K562 (cell line): ENCODE data around the gene STOM. TPM values are rescaled to one million over a fixed set of nuclear protein-coding genes. Genes with fewer than 3 reads are reported as not detected.

Experiments used
- ATAC-seq: fragments of 200-7000 bp; cut with Tn5 transposase; 3 replicates; pipeline ENCODE4 v1.9.1; 2020; ENCODE audit warnings: moderate library complexity
- BruUV-seq: library from RNA; stranded (reverse); fragments of 400-500 nt; replicated peaks from 2 replicates; lab custom pipeline; 2021; lab: Mats Ljungman, UMichigan
- CTCF ChIA-PET: fragments of 300-600 bp; formaldehyde crosslinking; extraction: SDS; loops from one replicate; lab custom pipeline; 2021; ENCODE audit warnings: low intra/inter-chr PET ratio; lab: Yijun Ruan, JAX
- POLR2A ChIA-PET: fragments of 300-600, 350-650 bp; sonication (Branson Sonifier 250); formaldehyde crosslinking; extraction: SDS; loops from one replicate; lab custom pipeline; 2021; ENCODE audit warnings: antibody characterized with exemption, inconsistent platforms; lab: Yijun Ruan, JAX
- DNase-seq, 4 experiments: peaks; one replicate each; pipeline versions ENCODE4 v3.0.0 to v3.0.0-alpha.2; 2011 to 2018; ENCODE audit warnings: low spot score in 3 of 4, mixed read lengths in 3 of 4; ENCODE audit errors: extremely low read depth in 1 of 4
- FAIRE-seq: peaks from 2 replicates; lab custom pipeline; 2011; peaks lifted over from hg19 to GRCh38; lab: Jason Lieb, UNC
- H2AFZ ChIP-seq: 2 replicates; pipeline ENCODE4 v1.6.0; 2011; ENCODE audit warnings: low read depth, low read length, control low read depth, inconsistent platforms
- H3K27ac ChIP-seq: fragments of 200-600 bp; 3 replicates; pipeline ENCODE4 v1.8.0; 2011; ENCODE audit warnings: low read depth, mild to moderate bottlenecking, control low read depth, inconsistent platforms, low read length, moderate library complexity, mixed read lengths; ENCODE audit errors: extremely low read depth
- H3K27me3 ChIP-seq, 2 experiments: fragments of 300-600 bp in 1 of 2; 2 replicates in 1 of 2; 3 replicates in 1 of 2; pipeline versions ENCODE4 v1.6.0 to v1.8.0; 2011; ENCODE audit warnings: inconsistent platforms in 2 of 2, low read length in 2 of 2, mild to moderate bottlenecking in 1 of 2, mixed read lengths in 1 of 2, moderate library complexity in 1 of 2; ENCODE audit not compliant: control insufficient read depth in 2 of 2, insufficient read depth in 2 of 2
- H3K36me3 ChIP-seq: fragments of 300-600 bp; 3 replicates; pipeline ENCODE4 v1.8.0; 2011; ENCODE audit warnings: mild to moderate bottlenecking, low read length, inconsistent platforms; ENCODE audit not compliant: control insufficient read depth, insufficient read depth
- H3K4me1 ChIP-seq, 2 experiments: fragments of 200-600 bp in 1 of 2; replicated peaks in 1 of 2; 2 replicates in 1 of 2; 3 replicates in 1 of 2; pipeline versions ENCODE4 v1.5.1 to v1.8.0; 2011; ENCODE audit warnings: inconsistent platforms in 2 of 2, low read length in 2 of 2, mild to moderate bottlenecking in 1 of 2, mixed read lengths in 1 of 2, moderate library complexity in 1 of 2; ENCODE audit not compliant: control insufficient read depth in 2 of 2, insufficient read depth in 2 of 2
- H3K4me2 ChIP-seq: 2 replicates; pipeline ENCODE4 v1.6.1; 2011; ENCODE audit warnings: low read length, control low read depth, inconsistent platforms, mixed read lengths; ENCODE audit not compliant: insufficient read depth
- H3K4me3 ChIP-seq: fragments of 200-600 bp; sonication (generic), shearing (Covaris generic); 2 replicates; pipeline ENCODE4 v1.5.1; 2016; ENCODE audit warnings: control low read depth, inconsistent platforms
- H3K79me2 ChIP-seq: fragments of 200-600 bp; 3 replicates; pipeline ENCODE4 v1.8.0; 2011; ENCODE audit warnings: low read length, inconsistent platforms; ENCODE audit not compliant: control insufficient read depth, insufficient read depth
- H3K9ac ChIP-seq, 2 experiments: 2 replicates each; pipeline versions ENCODE4 v1.6.0 to v1.6.1; 2011; ENCODE audit warnings: low read depth in 2 of 2, low read length in 2 of 2, control low read depth in 1 of 2, inconsistent platforms in 1 of 2, mild to moderate bottlenecking in 1 of 2, mixed read lengths in 1 of 2; ENCODE audit not compliant: insufficient read depth in 1 of 2
- H3K9me1 ChIP-seq: one replicate; pipeline ENCODE4 v1.6.0; 2011; ENCODE audit warnings: inconsistent platforms, mild to moderate bottlenecking, low read length, moderate library complexity; ENCODE audit not compliant: control insufficient read depth, insufficient read depth
- H3K9me3 ChIP-seq: replicated peaks from 2 replicates; pipeline ENCODE4 v1.5.1; 2011; ENCODE audit warnings: low read depth, low read length, inconsistent platforms; ENCODE audit not compliant: control insufficient read depth, insufficient read depth
- H4K20me1 ChIP-seq: replicated peaks from 2 replicates; pipeline ENCODE4 v1.6.1; 2011; ENCODE audit warnings: low read length, inconsistent platforms, mixed read lengths; ENCODE audit not compliant: control insufficient read depth, insufficient read depth
- CREB1 ChIP-seq, 2 experiments: sonication (generic) in 1 of 2; formaldehyde crosslinking in 1 of 2; IDR thresholded peaks; 2 replicates each; pipeline versions ENCODE4 v1.6.1 to v1.8.0; 2012 to 2022; ENCODE audit warnings: inconsistent platforms in 1 of 2, mild to moderate bottlenecking in 1 of 2, missing genetic modification reagents in 1 of 2, moderate library complexity in 1 of 2
- CTCF ChIP-seq, 3 experiments: IDR thresholded peaks in 2 of 3; conservative IDR thresholded peaks in 1 of 3; 2 replicates each; pipeline ENCODE4 v1.5.1; 2011 to 2012; ENCODE audit warnings: low read length in 3 of 3, mild to moderate bottlenecking in 3 of 3, control low read depth in 2 of 3, improper control_type of control experiment in 1 of 3, inconsistent platforms in 1 of 3, low read depth in 1 of 3, mixed read lengths in 1 of 3, moderate library complexity in 1 of 3; ENCODE audit not compliant: insufficient read depth in 2 of 3
- EWSR1 ChIP-seq: fragments of 450-650 bp; IDR thresholded peaks from 2 replicates; pipeline ENCODE4 v1.6.1; 2018; ENCODE audit warnings: borderline replicate concordance, mild to moderate bottlenecking, low read depth, moderate library complexity; ENCODE audit not compliant: partially characterized antibody
- GABPB2 ChIP-seq: fragments of 250-450 bp; sonication (Bioruptor Pico); conservative IDR thresholded peaks from 2 replicates; pipeline ENCODE4 v1.5.1; 2021; ENCODE audit warnings: mild to moderate bottlenecking
- HDAC1 ChIP-seq, 2 experiments: fragments of 450-650 bp; IDR thresholded peaks; 2 replicates each; pipeline ENCODE4 v1.6.1; 2016 to 2017; ENCODE audit warnings: inconsistent platforms in 1 of 2, mild to moderate bottlenecking in 1 of 2, moderate library complexity in 1 of 2
- HMBOX1 ChIP-seq: sonication (generic); IDR thresholded peaks from 2 replicates; pipeline ENCODE4 v1.6.1; 2016
- KDM1A ChIP-seq, 2 experiments: fragments of 450-650 bp; IDR thresholded peaks; 2 replicates each; pipeline ENCODE4 v1.6.1; 2016; ENCODE audit warnings: mild to moderate bottlenecking in 2 of 2
- MTA2 ChIP-seq: fragments of 450-650 bp; IDR thresholded peaks from 2 replicates; pipeline ENCODE4 v1.6.1; 2016; ENCODE audit warnings: low read depth
- NCOA1 ChIP-seq: fragments of 450-650 bp; IDR thresholded peaks from 2 replicates; pipeline ENCODE4 v1.6.1; 2016; ENCODE audit warnings: low read depth
- NFIX ChIP-seq: fragments of 250-450 bp; sonication (Bioruptor Pico); IDR thresholded peaks from 2 replicates; pipeline ENCODE4 v1.4.0; 2020; ENCODE audit warnings: low read depth, mild to moderate bottlenecking, moderate library complexity
- RBBP5 ChIP-seq: fragments of 200-600 bp; sonication (generic); IDR thresholded peaks from 2 replicates; pipeline ENCODE4 v1.6.1; 2012; ENCODE audit warnings: borderline replicate concordance, mild to moderate bottlenecking, low read length, control low read depth, inconsistent platforms; ENCODE audit not compliant: insufficient read depth, poor library complexity, severe bottlenecking
- SMAD4 ChIP-seq: fragments of 250-450 bp; sonication (Bioruptor Pico); conservative IDR thresholded peaks from 2 replicates; pipeline ENCODE4 v1.8.0; 2021; ENCODE audit warnings: inconsistent platforms, mild to moderate bottlenecking, moderate library complexity
- TEAD4 ChIP-seq, 2 experiments: sonication (generic) in 1 of 2; formaldehyde crosslinking in 1 of 2; IDR thresholded peaks; 2 replicates each; pipeline versions ENCODE4 v1.6.1 to v1.8.0; 2012 to 2022; ENCODE audit warnings: borderline replicate concordance in 1 of 2, inconsistent platforms in 1 of 2, low read length in 1 of 2, mild to moderate bottlenecking in 1 of 2, missing genetic modification reagents in 1 of 2
- TRIM24 ChIP-seq, 2 experiments: fragments of 450-650 bp; IDR thresholded peaks; 2 replicates each; pipeline ENCODE4 v1.6.1; 2016
- WHSC1 ChIP-seq: IDR thresholded peaks from one replicate; pipeline ENCODE4 v1.6.1; 2012; ENCODE audit warnings: low read length, control low read depth, inconsistent platforms
- ZNF75A ChIP-seq: fragments of 450-650 bp; formaldehyde crosslinking; IDR thresholded peaks from 2 replicates; pipeline ENCODE4 v1.4.0; 2020; ENCODE audit warnings: mild to moderate bottlenecking
- ZNF778 ChIP-seq: fragments of 450-650 bp; formaldehyde crosslinking; IDR thresholded peaks from 2 replicates; pipeline ENCODE4 v1.4.0; 2020; ENCODE audit warnings: mild to moderate bottlenecking, moderate library complexity
- WGBS: fragments of 100-300 bp; shearing (Covaris generic); methylation state at CpG from one replicate; pipeline ENCODE4 v1.1.6; 2016; ENCODE audit warnings: low coverage, mixed read lengths; ENCODE audit not compliant: insufficient coverage; ENCODE audit errors: missing lambda C conversion rate; 5-methylcytosine and 5-hydroxymethylcytosine counted together
- in situ Hi-C: fragments of 300-500 bp; cut with MboI; formaldehyde crosslinking; loops from 4 replicates; pipeline ENCODE4 v1.15.0; 2018; ENCODE audit warnings: inconsistent platforms, mixed read lengths
- intact Hi-C: fragments of 100-400 bp; cut with micrococcal nuclease; formaldehyde crosslinking; loops from 2 replicates; pipeline ENCODE4 v1.14.2; 2022
- polyA plus RNA-seq, 8 experiments: library from polyadenylated mRNA; depleted of rRNA in 4 of 8; stranded (reverse) in 5 of 8; unstranded in 3 of 8; fragments of >200 nt; fragmentation: Nextera tagmentation in 2 of 8; fragmentation: Illumina TruSeq in 1 of 8; extraction: Ambion mirVana in 2 of 8; extraction: Trizol in 1 of 8; gene quantifications; 2 replicates each; pipeline versions ENCODE4 v1.2.1 to v1.2.3, GENCODE V29; 2011 to 2014; ENCODE audit warnings: inconsistent platforms in 1 of 8, missing spikeins in 1 of 8
- total RNA-seq, 7 experiments: library from RNA; depleted of rRNA in 6 of 7; stranded (reverse); fragments of >200 nt in 6 of 7; fragmentation: Illumina TruSeq in 2 of 7; extraction: Trizol in 2 of 7; gene quantifications; 2 replicates each; pipeline versions ENCODE4 v1.2.1 to v1.2.3, GENCODE V29; 2011 to 2021; ENCODE audit warnings: low replicate concordance in 1 of 7

Gene STOM
- total and polyA plus RNA-seq, 9 of the 15 experiments (the other 6 are each of a cell fraction or from before 2014, with no cell fraction given), result 23.2 to 140 (median 43.9) TPM

GRCh38 chr9:121376214-121376830 is 6.3 kb upstream of the STOM start (continued):
- TF ChIP-seq CTCF (IDR thresholded peaks at IDR 0.05 in 2 of 3, conservative IDR thresholded peaks at IDR 0.05 in 1 of 3; ENCODE audit: insufficient read depth in 2 of 3, low read depth in 1 of 3, low read length in 3 of 3), result peak in 2 of 3 experiments; percentile 11 to 33; a peak in 3 of 6 replicates

- 5% methylated on average over 5 of the region's 5 CpGs for WGBS
- intact Hi-C loops (no loop called here), in situ Hi-C loops (no loop called here)
- H3K4me3 ChIP-seq, result no peak overlapping the region
- ATAC-seq (no peak), FAIRE-seq (peak; percentile 74), DNase-seq (peak; percentile 40 to 74 (median 44))
- H2AFZ ChIP-seq, result peak overlapping the region; percentile 70
- no peaks in the 10 kb centered on the region for H3K27me3 ChIP-seq
- H3K4me1 ChIP-seq, result peaks cover 14 to 30% of the 10 kb centered on the region in 2 experiments
- no TSS peak for BruUV-seq
- ChIA-PET POLR2A (interaction anchor here (0.7 to 3.4 kb wide), 5 partner anchors 8 to 164 kb away, joined by 3 to 20 read pairs (median 3); no protein-coding TSS in a partner anchor), CTCF (no interaction called here)
- H3K4me2 ChIP-seq, result peak overlapping the region; percentile 93
- peaks cover 23% of the 10 kb centered on the region for H3K36me3 ChIP-seq
- peak overlapping the region in 1 of 2 experiments; percentile 62; a peak in 2 of 4 replicates for H3K9ac ChIP-seq
- peak overlapping the region; percentile 99 for H3K27ac ChIP-seq
- H3K9me1 ChIP-seq, result no peaks in the 10 kb centered on the region
- 0 out of 2 replicates have a peak, but pooled peaks cover 3% of the 10 kb centered on the region for H3K9me3 ChIP-seq
- H4K20me1 ChIP-seq, result no peaks in the 10 kb centered on the region
- peaks cover 39% of the 10 kb centered on the region for H3K79me2 ChIP-seq
- TF ChIP-seq ZNF778 (CRISPR knock-in tag) (no peak), NFIX (CRISPR knock-in tag) (no peak), NCOA1 (peak; percentile 55; the same call in 1 of the 2 replicates), HMBOX1 (peak; percentile 31; the same call in 1 of the 2 replicates), TRIM24 (IDR thresholded peaks at IDR 0.05) (peak; percentile 67 to 78; a peak in 2 of 4 replicates), MTA2 (no peak), ZNF75A (CRISPR knock-in tag) (no peak), RBBP5 (no peak), KDM1A (IDR thresholded peaks at IDR 0.05) (peak; percentile 49 to 75), SMAD4 (CRISPR knock-in tag) (no peak), GABPB2 (CRISPR knock-in tag) (no peak), HDAC1 (IDR thresholded peaks at IDR 0.05) (peak in 1 of 2 experiments; percentile 42; a peak in 1 of 4 replicates), EWSR1 (no peak), WHSC1 (no peak), TEAD4 (IDR thresholded peaks at IDR 0.05; ENCODE audit: low read length) (peak; percentile 85), TEAD4 (CRISPR knock-in tag; IDR thresholded peaks at IDR 0.05; ENCODE audit: borderline replicate concordance) (no peak), CREB1 (IDR thresholded peaks at IDR 0.05) (peak; percentile 33; the same call in 1 of the 2 replicates), CREB1 (CRISPR knock-in tag; IDR thresholded peaks at IDR 0.05) (no peak)
These were observed 3.1 kb upstream of the STOM start for GRCh38 chr9:121373011-121373729.
